ENCODE results near the gene MYLK4. TPM values are rescaled to one million over a fixed set of nuclear protein-coding genes. Genes with fewer than 3 reads are reported as not detected.

The MYLK4 gene
- total and polyA plus RNA-seq, 4 donors, result 0.27 to 1.6 (median 1.0) TPM

GRCh38 chr6:2652611-2653010 is 98.1 kb downstream of the MYLK4 start:
- no peaks in the 10 kb centered on the region for H3K9me3 ChIP-seq (ENCODE audit: control insufficient read depth in 4 of 4, insufficient read depth in 3 of 4, low read length in 3 of 4)
- no peak for ATAC-seq (ENCODE audit: insufficient read depth, low FRiP score)
- no peak for DNase-seq
- no peaks in the 10 kb centered on the region for H3K27me3 ChIP-seq (ENCODE audit: control insufficient read depth in 3 of 3, insufficient read depth in 3 of 3, low read length in 2 of 3)
- H3K4me3 ChIP-seq, result no peak overlapping the region
- H3K36me3 ChIP-seq (ENCODE audit: control insufficient read depth in 4 of 4, insufficient read depth in 4 of 4, low read length in 4 of 4), result no peaks in the 10 kb centered on the region
- no peaks in the 10 kb centered on the region for H3K4me1 ChIP-seq (ENCODE audit: control insufficient read depth in 5 of 5, insufficient read depth in 5 of 5, low read length in 5 of 5)
- WGBS, 2 donors, result 79 to 90% methylated on average over 3 of the region's 3 CpGs
- no peak for TF ChIP-seq CTCF (IDR thresholded peaks at IDR 0.05; ENCODE audit: control extremely low read depth, extremely low read depth)
- no peak overlapping the region for H3K9ac ChIP-seq (ENCODE audit: insufficient read depth in 1 of 2, low read length in 2 of 2)
- H3K27ac ChIP-seq (ENCODE audit: low read depth in 1 of 2, low read length in 1 of 2), result no peak overlapping the region

GRCh38 chr6:2651961-2652360 is 98.8 kb downstream of the MYLK4 start:
- Histone ChIP-seq H3K4me1 (ENCODE audit: control insufficient read depth in 5 of 5, insufficient read depth in 5 of 5, low read length in 5 of 5) (peaks cover 0 to 4% (median 0%) of the 10 kb centered on the region in 5 donors), H3K4me3 (no peak overlapping the region), H3K36me3 (ENCODE audit: control insufficient read depth in 4 of 4, insufficient read depth in 4 of 4, low read length in 4 of 4) (no peaks in the 10 kb centered on the region), H3K27me3 (ENCODE audit: control insufficient read depth in 3 of 3, insufficient read depth in 3 of 3, low read length in 2 of 3) (no peaks in the 10 kb centered on the region), H3K27ac (ENCODE audit: low read depth in 1 of 2, low read length in 1 of 2) (no peak overlapping the region), H3K9ac (ENCODE audit: insufficient read depth in 1 of 2, low read length in 2 of 2) (no peak overlapping the region), H3K9me3 (ENCODE audit: control insufficient read depth in 4 of 4, insufficient read depth in 3 of 4, low read length in 3 of 4) (no peaks in the 10 kb centered on the region)
- 95 to 96% methylated on average over 3 of the region's 3 CpGs for WGBS, 2 donors
- TF ChIP-seq CTCF (IDR thresholded peaks at IDR 0.05; ENCODE audit: control extremely low read depth, extremely low read depth), result no peak
- no peak for DNase-seq
- no peak for ATAC-seq (ENCODE audit: insufficient read depth, low FRiP score)

GRCh38 chr6:2651536-2651935 is 99.2 kb downstream of the MYLK4 start:
- WGBS, 2 donors, result 63 to 72% methylated on average over 1 of the region's 1 CpG
- TF ChIP-seq CTCF (IDR thresholded peaks at IDR 0.05; ENCODE audit: control extremely low read depth, extremely low read depth), result no peak

GRCh38 chr6:2646346-2646745 is 104.4 kb downstream of the MYLK4 start:
- H3K9ac ChIP-seq (ENCODE audit: insufficient read depth in 1 of 2, low read length in 2 of 2), result no peak overlapping the region
- H3K4me1 ChIP-seq (ENCODE audit: control insufficient read depth in 5 of 5, insufficient read depth in 5 of 5, low read length in 5 of 5), result peaks cover 0 to 14% (median 0%) of the 10 kb centered on the region in 5 donors
- no peak overlapping the region for H3K27ac ChIP-seq (ENCODE audit: low read depth in 1 of 2, low read length in 1 of 2)
- H3K9me3 ChIP-seq (ENCODE audit: control insufficient read depth in 4 of 4, insufficient read depth in 3 of 4, low read length in 3 of 4), result no peaks in the 10 kb centered on the region
- ATAC-seq (ENCODE audit: insufficient read depth, low FRiP score) (no peak), DNase-seq (no peak)
- 87 to 94% methylated on average over 3 of the region's 3 CpGs for WGBS, 2 donors
- H3K36me3 ChIP-seq (ENCODE audit: control insufficient read depth in 4 of 4, insufficient read depth in 4 of 4, low read length in 4 of 4), result no peaks in the 10 kb centered on the region
- no peaks in the 10 kb centered on the region for H3K27me3 ChIP-seq (ENCODE audit: control insufficient read depth in 3 of 3, insufficient read depth in 3 of 3, low read length in 2 of 3)
- H3K4me3 ChIP-seq, result no peak overlapping the region
- no peak for TF ChIP-seq CTCF (IDR thresholded peaks at IDR 0.05; ENCODE audit: control extremely low read depth, extremely low read depth)

More at GRCh38 chr6:2651536-2651935, 99.2 kb downstream of the MYLK4 start:
- no peak for ATAC-seq (ENCODE audit: insufficient read depth, low FRiP score)
- H3K27me3 ChIP-seq (ENCODE audit: control insufficient read depth in 3 of 3, insufficient read depth in 3 of 3, low read length in 2 of 3), result no peaks in the 10 kb centered on the region
- no peaks in the 10 kb centered on the region for H3K9me3 ChIP-seq (ENCODE audit: control insufficient read depth in 4 of 4, insufficient read depth in 3 of 4, low read length in 3 of 4)
- H3K27ac ChIP-seq (ENCODE audit: low read depth in 1 of 2, low read length in 1 of 2), result no peak overlapping the region
- H3K4me1 ChIP-seq (ENCODE audit: control insufficient read depth in 5 of 5, insufficient read depth in 5 of 5, low read length in 5 of 5), result peaks cover 0 to 4% (median 0%) of the 10 kb centered on the region in 5 donors
- no peak for DNase-seq
- H3K4me3 ChIP-seq, result no peak overlapping the region
- H3K36me3 ChIP-seq (ENCODE audit: control insufficient read depth in 4 of 4, insufficient read depth in 4 of 4, low read length in 4 of 4), result no peaks in the 10 kb centered on the region
- H3K9ac ChIP-seq (ENCODE audit: insufficient read depth in 1 of 2, low read length in 2 of 2), result no peak overlapping the region

All from lung (tissue), 12 donors.